ENCODE measurements around the gene IDH3G.

DNA sequence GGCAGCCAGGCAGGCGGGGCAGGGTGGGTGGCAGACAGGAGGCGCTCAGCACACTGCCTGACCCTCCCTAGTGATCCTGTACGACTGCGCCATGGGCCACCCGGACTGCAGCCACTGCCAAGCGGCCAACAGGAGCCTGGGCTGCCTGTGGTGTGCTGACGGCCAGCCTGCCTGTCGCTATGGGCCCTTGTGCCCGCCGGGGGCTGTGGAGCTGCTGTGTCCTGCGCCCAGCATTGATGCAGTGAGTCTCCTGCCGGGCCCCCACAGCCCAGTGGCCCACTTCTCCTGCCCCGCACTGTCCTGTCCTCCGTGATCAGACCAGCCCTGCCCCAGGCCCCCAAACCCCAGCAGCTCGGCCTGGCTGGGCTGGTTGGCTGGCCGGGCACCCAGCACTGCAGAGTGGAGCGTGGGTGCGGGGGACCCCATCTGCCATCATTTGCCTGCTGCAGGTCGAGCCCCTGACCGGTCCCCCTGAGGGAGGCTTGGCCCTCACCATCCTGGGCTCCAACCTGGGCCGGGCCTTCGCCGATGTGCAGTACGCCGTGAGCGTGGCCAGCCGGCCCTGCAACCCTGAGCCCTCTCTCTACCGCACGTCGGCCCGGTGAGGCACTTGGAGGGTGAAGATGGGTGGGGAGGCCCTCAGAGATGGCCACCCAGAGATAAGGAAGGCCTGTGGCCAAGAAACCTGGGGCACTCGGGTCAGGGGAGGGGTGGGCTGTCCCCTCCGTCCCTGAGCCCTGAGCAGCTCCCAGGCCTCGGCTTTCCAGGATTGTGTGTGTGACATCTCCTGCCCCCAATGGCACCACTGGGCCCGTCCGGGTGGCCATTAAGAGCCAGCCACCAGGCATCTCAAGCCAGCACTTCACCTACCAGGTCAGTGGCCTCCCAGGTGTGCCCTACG is 22.5 kb downstream of the IDH3G start:
- TF ChIP-seq, protein P1, sequence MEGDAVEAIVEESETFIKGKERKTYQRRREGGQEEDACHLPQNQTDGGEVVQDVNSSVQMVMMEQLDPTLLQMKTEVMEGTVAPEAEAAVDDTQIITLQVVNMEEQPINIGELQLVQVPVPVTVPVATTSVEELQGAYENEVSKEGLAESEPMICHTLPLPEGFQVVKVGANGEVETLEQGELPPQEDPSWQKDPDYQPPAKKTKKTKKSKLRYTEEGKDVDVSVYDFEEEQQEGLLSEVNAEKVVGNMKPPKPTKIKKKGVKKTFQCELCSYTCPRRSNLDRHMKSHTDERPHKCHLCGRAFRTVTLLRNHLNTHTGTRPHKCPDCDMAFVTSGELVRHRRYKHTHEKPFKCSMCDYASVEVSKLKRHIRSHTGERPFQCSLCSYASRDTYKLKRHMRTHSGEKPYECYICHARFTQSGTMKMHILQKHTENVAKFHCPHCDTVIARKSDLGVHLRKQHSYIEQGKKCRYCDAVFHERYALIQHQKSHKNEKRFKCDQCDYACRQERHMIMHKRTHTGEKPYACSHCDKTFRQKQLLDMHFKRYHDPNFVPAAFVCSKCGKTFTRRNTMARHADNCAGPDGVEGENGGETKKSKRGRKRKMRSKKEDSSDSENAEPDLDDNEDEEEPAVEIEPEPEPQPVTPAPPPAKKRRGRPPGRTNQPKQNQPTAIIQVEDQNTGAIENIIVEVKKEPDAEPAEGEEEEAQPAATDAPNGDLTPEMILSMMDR (IDR thresholded peaks at IDR 0.05; ENCODE audit: extremely low read depth in 1 of 2, insufficient read depth in 1 of 2, low read depth in 1 of 2, low read length in 2 of 2): no peak
- TF ChIP-seq, protein P2, sequence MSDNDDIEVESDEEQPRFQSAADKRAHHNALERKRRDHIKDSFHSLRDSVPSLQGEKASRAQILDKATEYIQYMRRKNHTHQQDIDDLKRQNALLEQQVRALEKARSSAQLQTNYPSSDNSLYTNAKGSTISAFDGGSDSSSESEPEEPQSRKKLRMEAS (IDR thresholded peaks at IDR 0.05; ENCODE audit: insufficient read depth, insufficient read length): no peak
- TF ChIP-seq EZH2 (IDR thresholded peaks at IDR 0.05; ENCODE audit: borderline replicate concordance, low read depth, low read length, severe bottlenecking) (no peak), FOS (IDR thresholded peaks at IDR 0.05; ENCODE audit: borderline replicate concordance, insufficient read depth, low read length) (no peak), POLR2A (IDR thresholded peaks at IDR 0.05; ENCODE audit: low read depth, low read length) (no peak), JUN (IDR thresholded peaks at IDR 0.05; ENCODE audit: borderline replicate concordance, insufficient read depth, insufficient read length, low read depth) (no peak), POLR2AphosphoS5 (IDR thresholded peaks at IDR 0.05; ENCODE audit: insufficient read depth, low read depth, low read length) (no peak), MYC (IDR thresholded peaks at IDR 0.05; ENCODE audit: low read depth, low read length) (no peak)

All from endothelial cell of umbilical vein (primary cell).